Epithelial cell of proximal tubule (primary cell): Measurements from ENCODE around the gene GABRA4. TPM values are rescaled to one million over a fixed set of nuclear protein-coding genes. Genes with fewer than 3 reads are reported as not detected.
A peak's percentile ranks its signal among the peaks of the same experiment; 100 is the strongest.

Experiments
- DNase-seq: peaks from one replicate; pipeline ENCODE4 v3.0.0-alpha.2; 2011; ENCODE audit warnings: low read depth
- H3K4me3 ChIP-seq: 2 replicates; pipeline ENCODE4 v1.5.1; 2011; ENCODE audit warnings: low read depth, mild to moderate bottlenecking, low read length
- CTCF ChIP-seq: conservative IDR thresholded peaks from 2 replicates; pipeline ENCODE4 v1.5.1; 2012; ENCODE audit warnings: low read depth, mild to moderate bottlenecking, low read length
- total RNA-seq: library from RNA; depleted of rRNA; stranded (reverse); fragments of >200 nt; gene quantifications from 2 replicates; pipeline ENCODE4 v1.2.3, GENCODE V29; 2015

The GABRA4 gene
- total RNA-seq, 1 donor from 2014 or later, result not detected

- DNase-seq, result no peak
- no peak overlapping the region for H3K4me3 ChIP-seq
- no peak for TF ChIP-seq CTCF
Measured at GRCh38 chr4:46950826-46951225, 42.6 kb downstream of the GABRA4 start.

- no peak for TF ChIP-seq CTCF
- no peak overlapping the region for H3K4me3 ChIP-seq
- no peak for DNase-seq
Measured at GRCh38 chr4:46949822-46950221, 43.6 kb downstream of the GABRA4 start.

GRCh38 chr4:46947541-46947940 lies 45.8 kb downstream of the GABRA4 start:
- TF ChIP-seq CTCF, result no peak
- DNase-seq, result no peak
- H3K4me3 ChIP-seq, result no peak overlapping the region

GRCh38 chr4:46946919-46947536 lies 46.4 kb downstream of the GABRA4 start:
- no peak overlapping the region for H3K4me3 ChIP-seq
- DNase-seq, result no peak
- no peak for TF ChIP-seq CTCF

GRCh38 chr4:46945062-46945461 lies 48.3 kb downstream of the GABRA4 start:
- H3K4me3 ChIP-seq, result no peak overlapping the region
- no peak for TF ChIP-seq CTCF
- no peak for DNase-seq

- TF ChIP-seq CTCF, result no peak
- no peak for DNase-seq
- H3K4me3 ChIP-seq, result no peak overlapping the region
Measured at GRCh38 chr4:46944345-46944744, 49.0 kb downstream of the GABRA4 start.

GRCh38 chr4:46937493-46937892 lies 55.9 kb downstream of the GABRA4 start:
- no peak overlapping the region for H3K4me3 ChIP-seq
- no peak for DNase-seq
- peak; percentile 56 for TF ChIP-seq CTCF
